Small intestine (tissue), 16 donors: ENCODE results near the gene PCDH18. TPM values are rescaled to one million over a fixed set of nuclear protein-coding genes. Genes with fewer than 3 reads are reported as not detected.
A peak's percentile ranks its signal among the peaks of the same experiment; 100 is the strongest.

ENCODE experiments used
- DNase-seq, 2 donors: peaks; one replicate each; pipeline versions ENCODE4 v3.0.0 to v3.0.0-alpha.2; 2013
- FAIRE-seq: peaks from 2 replicates; lab custom pipeline; 2012; peaks lifted over from hg19 to GRCh38; lab: Jason Lieb, UNC
- H3K27ac ChIP-seq, 3 donors: one replicate each; pipeline ENCODE4 v1.5.1; 2013; ENCODE audit warnings: low read length in 2 of 3, mild to moderate bottlenecking in 2 of 3, control low read depth in 1 of 3, inconsistent platforms in 1 of 3, low read depth in 1 of 3, moderate library complexity in 1 of 3
- H3K27me3 ChIP-seq, 3 donors: one replicate each; pipeline ENCODE4 v1.6.1; 2013; ENCODE audit warnings: low read length in 3 of 3, inconsistent platforms in 1 of 3; ENCODE audit not compliant: control insufficient read depth in 3 of 3, insufficient read depth in 3 of 3
- H3K36me3 ChIP-seq, 3 donors: one replicate each; pipeline ENCODE4 v1.6.1; 2013; ENCODE audit warnings: low read length in 3 of 3, inconsistent platforms in 1 of 3, low read depth in 1 of 3, mild to moderate bottlenecking in 1 of 3, moderate library complexity in 1 of 3; ENCODE audit not compliant: control insufficient read depth in 3 of 3, insufficient read depth in 2 of 3
- H3K4me1 ChIP-seq, 3 donors: one replicate each; pipeline ENCODE4 v1.6.1; 2013; ENCODE audit warnings: low read length in 2 of 3, inconsistent platforms in 1 of 3, low read depth in 1 of 3, mild to moderate bottlenecking in 1 of 3, moderate library complexity in 1 of 3; ENCODE audit not compliant: control insufficient read depth in 3 of 3, insufficient read depth in 2 of 3
- H3K4me3 ChIP-seq, 3 donors: one replicate each; pipeline ENCODE4 v1.5.1; 2013; ENCODE audit warnings: low read length in 3 of 3, control low read depth in 1 of 3, inconsistent platforms in 1 of 3, low read depth in 1 of 3, mild to moderate bottlenecking in 1 of 3, moderate library complexity in 1 of 3
- H3K9me3 ChIP-seq, 2 donors: one replicate each; pipeline ENCODE4 v1.6.1; 2013; ENCODE audit warnings: low read depth in 1 of 2, low read length in 1 of 2; ENCODE audit not compliant: control insufficient read depth in 2 of 2, insufficient read depth in 1 of 2
- WGBS, 3 donors: extraction: QIAGEN DNeasy Blood & Tissue Kit; methylation state at CpG; one replicate each; pipeline ENCODE4 v1.1.7; 2013; 5-methylcytosine and 5-hydroxymethylcytosine counted together
- long read RNA-seq, 10 donors: transcript quantifications; one replicate each; lab custom pipeline, GENCODE V29; 2026
- polyA plus RNA-seq, 4 donors: library from polyadenylated mRNA; stranded (reverse) in 3 of 4; unstranded in 1 of 4; fragments of 200-250 nt in 3 of 4; fragments of 120-200 nt in 1 of 4; gene quantifications; one replicate each; pipeline versions ENCODE4 v1.2.1 to v1.2.3, GENCODE V29; 2013
- donor health status: healthy with polysubstance abuse.
- donor health status: control.
- donor health status: control.
- donor health status: Bipolar disorder and iron deficiency.
- donor health status: healthy.

PCDH18 gene
- 10 to 100 TPM in 1 of 4 donors, 1 to 10 TPM in 2, not detected in 1; 1.4 to 28.2 (median 3.2) TPM for polyA plus RNA-seq
- long read RNA-seq, donor 1, full-length matches to known transcripts: 21 of 21 reads
- long read RNA-seq, donor 1, partial matches to known transcripts: 0 of 21 reads
- long read RNA-seq, donor 1, other reads (novel, unspliced or antisense): 0 of 21 reads
- long read RNA-seq, donor 2, full-length matches to known transcripts: 5 of 5 reads
- long read RNA-seq, donor 2, partial matches to known transcripts: 0 of 5 reads
- long read RNA-seq, donor 2, other reads (novel, unspliced or antisense): 0 of 5 reads
- long read RNA-seq, donor 3, full-length matches to known transcripts: 10 of 10 reads
- long read RNA-seq, donor 3, partial matches to known transcripts: 0 of 10 reads
- long read RNA-seq, donor 3, other reads (novel, unspliced or antisense): 0 of 10 reads
- long read RNA-seq, donor 4, full-length matches to known transcripts: 1 of 1 reads
- long read RNA-seq, donor 4, partial matches to known transcripts: 0 of 1 reads
- long read RNA-seq, donor 4, other reads (novel, unspliced or antisense): 0 of 1 reads
- long read RNA-seq, donor 5, full-length matches to known transcripts: 5 of 5 reads
- long read RNA-seq, donor 5, partial matches to known transcripts: 0 of 5 reads
- long read RNA-seq, donor 5, other reads (novel, unspliced or antisense): 0 of 5 reads
- long read RNA-seq, donor 6, full-length matches to known transcripts: 5 of 5 reads
- long read RNA-seq, donor 6, partial matches to known transcripts: 0 of 5 reads
- long read RNA-seq, donor 6, other reads (novel, unspliced or antisense): 0 of 5 reads
- long read RNA-seq, donor 7, full-length matches to known transcripts: 6 of 6 reads
- long read RNA-seq, donor 7, partial matches to known transcripts: 0 of 6 reads
- long read RNA-seq, donor 7, other reads (novel, unspliced or antisense): 0 of 6 reads
- long read RNA-seq, donor 8, full-length matches to known transcripts: 2 of 2 reads
- long read RNA-seq, donor 8, partial matches to known transcripts: 0 of 2 reads
- long read RNA-seq, donor 8, other reads (novel, unspliced or antisense): 0 of 2 reads
- long read RNA-seq, donor 9, full-length matches to known transcripts: 1 of 1 reads
- long read RNA-seq, donor 9, partial matches to known transcripts: 0 of 1 reads
- long read RNA-seq, donor 9, other reads (novel, unspliced or antisense): 0 of 1 reads
- long read RNA-seq, donor 10, full-length matches to known transcripts: 28 of 28 reads
- long read RNA-seq, donor 10, partial matches to known transcripts: 0 of 28 reads
- long read RNA-seq, donor 10, other reads (novel, unspliced or antisense): 0 of 28 reads

GRCh38 chr4:137531986-137532868 is at the start of gene PCDH18:
Gene PCDH18 (minus strand): TSS chr4:137532494. CDS start chr4:137532088, 406 bp downstream.
- WGBS, 3 donors: 2 to 5% (median 4%) methylated on average over 25 to 28 of the region's 28 CpGs
- H3K27me3 ChIP-seq: peaks cover 0 to 14% (median 0%) of the 10 kb centered on the region in 3 donors
- H3K36me3 ChIP-seq: peaks cover 0 to 3% (median 0%) of the 10 kb centered on the region in 3 donors
- DNase-seq (peak; percentile 22 to 63), FAIRE-seq (no peak)
- no peaks in the 10 kb centered on the region for H3K4me1 ChIP-seq
- H3K27ac ChIP-seq: peak within 1 kb of the TSS in 2 of 3 donors; percentile 74 to 79
- H3K9me3 ChIP-seq: no peaks in the 10 kb centered on the region
- H3K4me3 ChIP-seq: peak within 1 kb of the TSS in 2 of 3 donors; percentile 17 to 68

- H3K9me3 ChIP-seq: no peaks in the 10 kb centered on the region
- H3K4me1 ChIP-seq: no peaks in the 10 kb centered on the region
- FAIRE-seq (no peak), DNase-seq (no peak)
- H3K36me3 ChIP-seq: no peaks in the 10 kb centered on the region
- H3K27ac ChIP-seq: no peak overlapping the region
- WGBS, 3 donors: 12 to 40% (median 30%) methylated on average over 1 of the region's 1 CpG
- H3K4me3 ChIP-seq: no peak overlapping the region
- H3K27me3 ChIP-seq: no peaks in the 10 kb centered on the region
Measured at GRCh38 chr4:137576446-137576845, 44.2 kb upstream of the PCDH18 start.

GRCh38 chr4:137572647-137573046 is 40.4 kb upstream of the PCDH18 start:
- Histone ChIP-seq H3K27ac (no peak overlapping the region), H3K36me3 (no peaks in the 10 kb centered on the region), H3K27me3 (no peaks in the 10 kb centered on the region), H3K9me3 (no peaks in the 10 kb centered on the region), H3K4me1 (no peaks in the 10 kb centered on the region), H3K4me3 (no peak overlapping the region)
- DNase-seq (no peak), FAIRE-seq (no peak)
- 43 to 83% (median 53%) methylated on average over 1 of the region's 1 CpG for WGBS, 3 donors

- no peaks in the 10 kb centered on the region for H3K36me3 ChIP-seq
- 69 to 86% (median 84%) methylated on average over 2 of the region's 2 CpGs for WGBS, 3 donors
- no peak overlapping the region for H3K27ac ChIP-seq
- FAIRE-seq: no peak
- no peaks in the 10 kb centered on the region for H3K9me3 ChIP-seq
- no peaks in the 10 kb centered on the region for H3K4me1 ChIP-seq
- DNase-seq: no peak
- no peak overlapping the region for H3K4me3 ChIP-seq
- H3K27me3 ChIP-seq: no peaks in the 10 kb centered on the region
Measured at GRCh38 chr4:137572163-137572562, 39.9 kb upstream of the PCDH18 start.

- Histone ChIP-seq H3K36me3 (no peaks in the 10 kb centered on the region), H3K4me3 (no peak overlapping the region), H3K27me3 (no peaks in the 10 kb centered on the region), H3K4me1 (no peaks in the 10 kb centered on the region), H3K9me3 (no peaks in the 10 kb centered on the region), H3K27ac (no peak overlapping the region)
- FAIRE-seq (no peak), DNase-seq (no peak)
- 83 to 90% (median 86%) methylated on average over 1 of the region's 1 CpG for WGBS, 3 donors
Measured at GRCh38 chr4:137559801-137560200, 27.5 kb upstream of the PCDH18 start.

DNA sequence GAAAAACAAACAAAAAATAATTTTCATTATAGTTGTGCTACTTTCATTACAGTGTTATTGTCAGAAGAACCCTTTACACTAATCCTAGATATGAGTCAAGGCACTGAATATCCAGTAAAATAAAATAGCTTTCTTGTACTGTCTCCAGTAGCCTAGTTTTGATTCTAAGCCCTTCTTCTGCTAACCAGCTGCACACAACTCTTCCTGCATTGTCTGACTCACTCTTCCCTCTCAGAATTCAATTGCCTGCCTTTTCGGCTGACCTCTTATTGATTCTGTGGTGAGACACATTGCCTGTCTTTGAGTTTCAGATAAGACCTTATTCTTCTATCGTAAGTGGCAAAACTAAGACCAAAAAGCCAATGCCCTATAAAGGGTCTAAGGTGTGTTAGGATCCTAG is 26.7 kb upstream of the PCDH18 start:
- 18 to 50% (median 30%) methylated on average over 2 of the region's 2 CpGs for WGBS, 3 donors
- Histone ChIP-seq H3K4me3 (no peak overlapping the region), H3K27me3 (no peaks in the 10 kb centered on the region), H3K4me1 (no peaks in the 10 kb centered on the region), H3K27ac (no peak overlapping the region), H3K36me3 (no peaks in the 10 kb centered on the region), H3K9me3 (no peaks in the 10 kb centered on the region)
- FAIRE-seq: no peak
- no peak for DNase-seq

DNA sequence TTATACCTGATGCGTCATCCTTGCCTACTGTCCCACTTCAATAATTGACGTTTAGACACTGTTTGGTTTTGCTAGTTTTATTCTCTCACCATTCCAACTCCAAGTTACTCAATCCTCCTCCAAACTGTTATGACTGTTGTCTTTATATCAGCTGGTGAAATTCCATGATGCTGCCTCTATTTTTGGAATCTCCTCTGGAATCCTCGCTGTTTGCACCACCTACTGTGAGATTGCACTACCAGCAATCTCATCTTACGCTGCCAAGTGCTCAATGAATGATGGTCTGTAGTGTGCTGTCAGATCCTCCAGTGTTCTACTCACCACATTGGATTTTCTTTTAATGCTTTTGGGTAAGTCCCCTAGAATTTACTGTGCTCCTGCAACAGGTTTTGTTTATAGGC is 13.2 kb upstream of the PCDH18 start:
- WGBS, 3 donors: 57 to 69% (median 67%) methylated on average over 4 of the region's 4 CpGs
- Histone ChIP-seq H3K36me3 (no peaks in the 10 kb centered on the region), H3K9me3 (no peaks in the 10 kb centered on the region), H3K4me1 (no peaks in the 10 kb centered on the region), H3K4me3 (no peak overlapping the region), H3K27ac (no peak overlapping the region), H3K27me3 (no peaks in the 10 kb centered on the region)
- FAIRE-seq (no peak), DNase-seq (no peak)
